ENCODE measurements around the gene WNT3. TPM values are rescaled to one million over a fixed set of nuclear protein-coding genes. Genes with fewer than 3 reads are reported as not detected.

The WNT3 gene
- total and polyA plus RNA-seq, 2 donors (not counting 3 experiments of a cell fraction or from before 2014, with no cell fraction given): 1.4 to 2.1 TPM

DNA sequence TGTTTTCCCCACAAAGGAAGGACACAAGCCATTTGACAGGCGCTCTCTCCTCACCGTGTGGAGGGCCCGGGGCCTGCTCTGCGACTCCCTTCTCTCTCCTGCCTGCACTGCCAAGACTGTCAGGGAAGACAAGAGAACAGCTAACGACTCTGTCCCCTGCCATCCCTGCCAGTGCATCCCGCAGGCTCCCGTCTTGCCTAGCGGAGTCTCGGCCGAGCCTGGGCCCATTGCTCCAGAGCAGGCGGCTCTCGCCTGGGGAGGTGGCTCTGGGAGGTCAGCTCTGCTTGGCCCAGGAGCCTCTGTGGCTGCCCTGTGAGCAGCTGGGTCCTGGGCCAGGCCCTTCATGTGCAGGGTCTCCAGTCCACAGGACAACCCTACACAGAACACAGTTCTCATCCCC, 53.0 kb downstream of the WNT3 start:
- no peak overlapping the region for H3K4me2 ChIP-seq (ENCODE audit: insufficient read depth, low read length)
- no peak for FAIRE-seq
- DNase-seq (ENCODE audit: low read depth, low spot score): no peak
- H3K9ac ChIP-seq (replicated peaks; ENCODE audit: extremely low read depth, insufficient read depth, low read length): no peak overlapping the region
- no peak overlapping the region for H3K4me3 ChIP-seq (replicated peaks in 1 of 3; ENCODE audit: insufficient read depth in 1 of 3, low read depth in 1 of 3, low read length in 3 of 3)
- H2AFZ ChIP-seq (ENCODE audit: low read depth, low read length): no peak overlapping the region
- H3K36me3 ChIP-seq (ENCODE audit: control insufficient read depth in 2 of 2, extremely low read depth in 1 of 2, insufficient read depth in 2 of 2, low read length in 2 of 2): no peaks in the 10 kb centered on the region
- TF ChIP-seq EZH2 (IDR thresholded peaks at IDR 0.05; ENCODE audit: borderline replicate concordance, low read depth, low read length, severe bottlenecking) (no peak), POLR2A (IDR thresholded peaks at IDR 0.05; ENCODE audit: low read depth, low read length) (no peak), MYC (IDR thresholded peaks at IDR 0.05; ENCODE audit: low read depth, low read length) (no peak), FOS (IDR thresholded peaks at IDR 0.05; ENCODE audit: borderline replicate concordance, insufficient read depth, low read length) (no peak), POLR2AphosphoS5 (IDR thresholded peaks at IDR 0.05; ENCODE audit: insufficient read depth, low read depth, low read length) (no peak), JUN (IDR thresholded peaks at IDR 0.05; ENCODE audit: borderline replicate concordance, insufficient read depth, insufficient read length, low read depth) (no peak), GATA2 (IDR thresholded peaks at IDR 0.05; ENCODE audit: insufficient read depth, insufficient read length, low read depth, low read length) (no peak)
- TF ChIP-seq, protein P1, sequence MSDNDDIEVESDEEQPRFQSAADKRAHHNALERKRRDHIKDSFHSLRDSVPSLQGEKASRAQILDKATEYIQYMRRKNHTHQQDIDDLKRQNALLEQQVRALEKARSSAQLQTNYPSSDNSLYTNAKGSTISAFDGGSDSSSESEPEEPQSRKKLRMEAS (IDR thresholded peaks at IDR 0.05; ENCODE audit: insufficient read depth, insufficient read length): no peak
- TF ChIP-seq, protein P2, sequence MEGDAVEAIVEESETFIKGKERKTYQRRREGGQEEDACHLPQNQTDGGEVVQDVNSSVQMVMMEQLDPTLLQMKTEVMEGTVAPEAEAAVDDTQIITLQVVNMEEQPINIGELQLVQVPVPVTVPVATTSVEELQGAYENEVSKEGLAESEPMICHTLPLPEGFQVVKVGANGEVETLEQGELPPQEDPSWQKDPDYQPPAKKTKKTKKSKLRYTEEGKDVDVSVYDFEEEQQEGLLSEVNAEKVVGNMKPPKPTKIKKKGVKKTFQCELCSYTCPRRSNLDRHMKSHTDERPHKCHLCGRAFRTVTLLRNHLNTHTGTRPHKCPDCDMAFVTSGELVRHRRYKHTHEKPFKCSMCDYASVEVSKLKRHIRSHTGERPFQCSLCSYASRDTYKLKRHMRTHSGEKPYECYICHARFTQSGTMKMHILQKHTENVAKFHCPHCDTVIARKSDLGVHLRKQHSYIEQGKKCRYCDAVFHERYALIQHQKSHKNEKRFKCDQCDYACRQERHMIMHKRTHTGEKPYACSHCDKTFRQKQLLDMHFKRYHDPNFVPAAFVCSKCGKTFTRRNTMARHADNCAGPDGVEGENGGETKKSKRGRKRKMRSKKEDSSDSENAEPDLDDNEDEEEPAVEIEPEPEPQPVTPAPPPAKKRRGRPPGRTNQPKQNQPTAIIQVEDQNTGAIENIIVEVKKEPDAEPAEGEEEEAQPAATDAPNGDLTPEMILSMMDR (IDR thresholded peaks at IDR 0.05; ENCODE audit: extremely low read depth in 1 of 2, insufficient read depth in 1 of 2, low read depth in 1 of 2, low read length in 2 of 2): no peak
- H3K79me2 ChIP-seq (ENCODE audit: control insufficient read depth, insufficient read depth, low read length): no peaks in the 10 kb centered on the region
- peaks cover 20% of the 10 kb centered on the region for H3K4me1 ChIP-seq (ENCODE audit: control insufficient read depth, extremely low read depth, insufficient read depth, low read length)
- no peaks in the 10 kb centered on the region for H3K9me1 ChIP-seq (replicated peaks; ENCODE audit: control insufficient read depth, extremely low read depth, insufficient read depth, low read length)
- no peaks in the 10 kb centered on the region for H3K9me3 ChIP-seq (replicated peaks; ENCODE audit: control insufficient read depth, insufficient read depth, low read length)
- no TSS peak for BruUV-seq (replicated peaks)
- ChIA-PET CTCF (interaction anchor here (0.8 to 1.1 kb wide), 2 partner anchors 12 to 40 kb away, joined by 4 read pairs; no protein-coding TSS in a partner anchor), POLR2A (no interaction called here)
- no peaks in the 10 kb centered on the region for H3K27me3 ChIP-seq (ENCODE audit: control insufficient read depth in 2 of 2, insufficient read depth in 2 of 2, low read length in 2 of 2)
- H3K27ac ChIP-seq (ENCODE audit: insufficient read depth, low read depth, low read length): no peak overlapping the region
- intact Hi-C loops (cut with micrococcal nuclease): loop anchor here (5.0 kb wide), 1 partner anchor 38 kb away; no protein-coding TSS in a partner anchor
- H4K20me1 ChIP-seq (replicated peaks; ENCODE audit: control insufficient read depth, extremely low read depth, insufficient read depth, low read length): no peaks in the 10 kb centered on the region
- dilution Hi-C loops (cut with MboI; ENCODE audit: extremely low pct_ligation_motif_present, low sequenced_read_pairs): no loop called here

Data from endothelial cell of umbilical vein (primary cell).